ENCODE data around the gene CAPN11. TPM values are rescaled to one million over a fixed set of nuclear protein-coding genes. Genes with fewer than 3 reads are reported as not detected.

CAPN11 gene
- total RNA-seq, 1 experiment from 2014 or later: 0.28 TPM

GRCh38 chr6:44192428-44193041, 33.9 kb downstream of the CAPN11 start:
- Histone ChIP-seq H3K27ac (ENCODE audit: insufficient read length, low read depth, low read length) (no peak overlapping the region), H2AK5ac (ENCODE audit: insufficient read length, low read length) (no peak overlapping the region), H2BK15ac (ENCODE audit: low read depth, low read length) (no peak overlapping the region), H3K18ac (ENCODE audit: insufficient read length, low read depth, low read length) (no peak overlapping the region), H3K23me2 (ENCODE audit: insufficient read length, low read depth, low read length, poor library complexity, severe bottlenecking) (no peaks in the 10 kb centered on the region), H3K9ac (ENCODE audit: extremely low read depth, insufficient read length, low read length) (no peak overlapping the region), H3K9me3 (ENCODE audit: control insufficient read depth, low read depth, low read length) (no peaks in the 10 kb centered on the region), H4K5ac (ENCODE audit: insufficient read length, low read depth, low read length) (no peak overlapping the region), H3K23ac (ENCODE audit: insufficient read length, low read depth, low read length) (no peak overlapping the region), H2AFZ (ENCODE audit: low read length) (no peak overlapping the region), H3K14ac (ENCODE audit: insufficient read depth, low read length) (no peak overlapping the region), H3K79me1 (ENCODE audit: insufficient read depth, low read depth, low read length, poor library complexity, severe bottlenecking) (no peaks in the 10 kb centered on the region), H3K79me2 (ENCODE audit: insufficient read depth, low read length) (no peaks in the 10 kb centered on the region), H4K91ac (ENCODE audit: insufficient read length, low read depth, low read length) (no peak overlapping the region), H2BK5ac (ENCODE audit: insufficient read length, low read length) (no peak overlapping the region), H3K4ac (ENCODE audit: low read depth, low read length) (no peak overlapping the region), H3K4me2 (ENCODE audit: insufficient read depth, insufficient read length, low read length) (peak overlapping the region; percentile 12), H3K4me1 (ENCODE audit: insufficient read depth, low read length) (peaks cover 3% of the 10 kb centered on the region; the same call in 1 of the 2 replicates), H3T11ph (ENCODE audit: low read length) (no peak overlapping the region), H3K27me3 (ENCODE audit: insufficient read depth, low read length) (no peaks in the 10 kb centered on the region), H3K56ac (ENCODE audit: insufficient read length, low read depth, low read length) (no peak overlapping the region), H4K20me1 (ENCODE audit: control insufficient read depth, insufficient read depth, insufficient read length) (peaks cover 2% of the 10 kb centered on the region), H2BK120ac (ENCODE audit: low read depth, low read length, poor library complexity, severe bottlenecking) (no peak overlapping the region), H2BK12ac (ENCODE audit: insufficient read length, low read depth, low read length) (no peak overlapping the region), H2BK20ac (ENCODE audit: low read depth, low read length, poor library complexity, severe bottlenecking) (no peak overlapping the region), H4K8ac (replicated peaks; ENCODE audit: insufficient read length, low read depth, low read length) (no peak overlapping the region)
- H3K4me1 Mint-ChIP-seq: peaks cover 11 to 16% of the 10 kb centered on the region in 2 experiments
- H3K36me3 Mint-ChIP-seq (ENCODE audit: insufficient read depth in 1 of 3, low read depth in 3 of 3): no peaks in the 10 kb centered on the region
- peak overlapping the region in 1 of 3 experiments; percentile 3; a peak in 2 of 7 replicates for H3K27ac Mint-ChIP-seq
- TF ChIP-seq CTCF (conservative IDR thresholded peaks at IDR 0.05): no peak
- H3K9me3 Mint-ChIP-seq: no peaks in the 10 kb centered on the region; a peak in 1 of 5 replicates
- peak overlapping the region; percentile 13 to 27; a peak in 3 of 5 replicates for H3K4me3 Mint-ChIP-seq
- no peaks in the 10 kb centered on the region; the same call in 1 of the 2 replicates for H3K27me3 Mint-ChIP-seq (ENCODE audit: low read depth)
- no CpG with 5 or more reads among the region's 10 CpGs for WGBS (ENCODE audit: extremely low coverage, insufficient read length, low lambda C conversion rate)
- DNase-seq: peak; percentile 62

All from H9 (cell line).